Smooth muscle cell (in vitro differentiated cells): ENCODE results near the gene ZFPM1. TPM values are rescaled to one million over a fixed set of nuclear protein-coding genes. Genes with fewer than 3 reads are reported as not detected.

Experiments
- DNase-seq: peaks from one replicate; lab custom pipeline; 2025; ENCODE audit not compliant: unreplicated experiment; lab: John Stamatoyannopoulos, UW
- H2AFZ ChIP-seq: fragments of 200-600 bp; sonication (generic); 2 replicates; pipeline ENCODE4 v1.6.0; 2016; ENCODE audit warnings: antibody characterized with exemption, low read depth, mild to moderate bottlenecking
- H3F3A ChIP-seq: fragments of 200-600 bp; sonication (generic); 2 replicates; pipeline ENCODE4 v1.6.0; 2017; ENCODE audit warnings: antibody characterized with exemption, low read depth
- H3K27ac ChIP-seq: fragments of 200-600 bp; sonication (generic); 2 replicates; pipeline ENCODE4 v1.5.1; 2016; ENCODE audit warnings: low read depth, mild to moderate bottlenecking
- H3K27me3 ChIP-seq: fragments of 200-600 bp; sonication (generic); 2 replicates; pipeline ENCODE4 v1.6.1; 2016; ENCODE audit warnings: low read depth, mild to moderate bottlenecking
- H3K36me3 ChIP-seq: fragments of 200-600 bp; sonication (generic); 2 replicates; pipeline ENCODE4 v1.5.1; 2016; ENCODE audit warnings: low read depth
- H3K4me1 ChIP-seq: fragments of 200-600 bp; sonication (generic); 2 replicates; pipeline ENCODE4 v1.5.1; 2016; ENCODE audit warnings: low read depth
- H3K4me2 ChIP-seq: fragments of 200-600 bp; sonication (generic); 2 replicates; pipeline ENCODE4 v1.6.0; 2016; ENCODE audit warnings: mild to moderate bottlenecking
- H3K4me3 ChIP-seq: fragments of 200-600 bp; sonication (generic); 2 replicates; pipeline ENCODE4 v1.5.1; 2016; ENCODE audit warnings: mild to moderate bottlenecking
- H3K79me2 ChIP-seq: fragments of 200-600 bp; sonication (generic); 2 replicates; pipeline ENCODE4 v1.6.0; 2016; ENCODE audit warnings: low read depth, mild to moderate bottlenecking
- H3K9ac ChIP-seq: fragments of 200-600 bp; sonication (generic); 2 replicates; pipeline ENCODE4 v1.6.0; 2016; ENCODE audit warnings: low read depth
- H3K9me3 ChIP-seq: fragments of 200-600 bp; sonication (generic); replicated peaks from 2 replicates; pipeline ENCODE4 v1.5.1; 2016; ENCODE audit warnings: low read depth
- H4K20me1 ChIP-seq: fragments of 200-600 bp; sonication (generic); 2 replicates; pipeline ENCODE4 v1.6.0; 2016; ENCODE audit warnings: low read depth
- WGBS: methylation state at CpG from one replicate; pipeline ENCODE4 v1.1.7; 2016; ENCODE audit warnings: low lambda C conversion rate; 5-methylcytosine and 5-hydroxymethylcytosine counted together
- polyA plus RNA-seq: library from polyadenylated mRNA; unstranded; fragments of >200 nt; fragmentation: Nextera tagmentation; extraction: Ambion mirVana; gene quantifications from 2 replicates; pipeline ENCODE4 v1.2.1, GENCODE V29; 2016
- total RNA-seq: library from RNA; depleted of rRNA; stranded (reverse); fragments of >200 nt; gene quantifications from 2 replicates; pipeline ENCODE4 v1.2.3, GENCODE V29; 2014
- TF ChIP-seq, protein P1 (sequence below): fragments of 200-600 bp; sonication (generic); IDR thresholded peaks from 2 replicates; pipeline ENCODE4 v1.5.1; 2017; ENCODE audit warnings: borderline replicate concordance, mild to moderate bottlenecking, antibody characterized with exemption; ENCODE audit not compliant: insufficient read depth, poor library complexity, severe bottlenecking

The ZFPM1 gene
- total and polyA plus RNA-seq, 2 experiments from 2014 or later = 0.99 to 4.9 TPM

DNA sequence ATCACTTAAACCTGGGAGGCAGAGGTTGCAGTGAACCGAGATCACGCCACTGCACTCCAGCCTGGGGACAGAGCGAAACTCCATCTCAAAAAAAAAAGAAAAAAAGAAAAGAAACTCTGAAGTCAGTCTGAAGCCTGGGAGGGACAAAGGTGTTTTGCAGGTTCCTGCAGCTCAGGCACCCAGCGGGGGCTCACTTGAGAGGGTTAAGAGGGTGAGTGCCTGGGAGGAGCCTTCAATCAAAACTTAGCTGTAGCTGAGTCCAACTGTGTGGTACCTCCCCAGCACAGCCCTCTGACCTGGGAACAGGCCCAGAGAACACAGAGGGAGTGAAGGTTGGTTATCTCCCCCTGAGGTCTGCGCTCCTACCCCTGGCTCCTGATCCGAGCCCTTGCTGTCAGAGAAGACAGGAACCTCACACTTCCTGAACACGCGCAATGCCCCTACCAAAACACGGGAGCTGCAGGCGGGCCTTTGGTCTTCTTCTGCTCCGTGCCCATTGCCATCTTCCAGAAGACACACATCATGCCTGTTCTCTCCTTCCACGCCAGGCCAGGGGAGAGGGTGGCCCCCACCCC, 96.7 kb downstream of the ZFPM1 start:
- no peaks in the 10 kb centered on the region for H3K36me3 ChIP-seq
- no peak overlapping the region for H3K27ac ChIP-seq
- H3F3A ChIP-seq = no peaks in the 10 kb centered on the region
- no peak overlapping the region for H2AFZ ChIP-seq
- H3K9me3 ChIP-seq = no peaks in the 10 kb centered on the region
- DNase-seq = no peak
- H3K79me2 ChIP-seq = no peaks in the 10 kb centered on the region
- WGBS = 88% methylated on average over 11 of the region's 12 CpGs
- H3K4me3 ChIP-seq = no peak overlapping the region
- H3K27me3 ChIP-seq = peaks cover 27% of the 10 kb centered on the region
- no peaks in the 10 kb centered on the region for H3K4me1 ChIP-seq
- H3K9ac ChIP-seq = no peak overlapping the region
- no peaks in the 10 kb centered on the region for H4K20me1 ChIP-seq
- TF ChIP-seq, protein P1, sequence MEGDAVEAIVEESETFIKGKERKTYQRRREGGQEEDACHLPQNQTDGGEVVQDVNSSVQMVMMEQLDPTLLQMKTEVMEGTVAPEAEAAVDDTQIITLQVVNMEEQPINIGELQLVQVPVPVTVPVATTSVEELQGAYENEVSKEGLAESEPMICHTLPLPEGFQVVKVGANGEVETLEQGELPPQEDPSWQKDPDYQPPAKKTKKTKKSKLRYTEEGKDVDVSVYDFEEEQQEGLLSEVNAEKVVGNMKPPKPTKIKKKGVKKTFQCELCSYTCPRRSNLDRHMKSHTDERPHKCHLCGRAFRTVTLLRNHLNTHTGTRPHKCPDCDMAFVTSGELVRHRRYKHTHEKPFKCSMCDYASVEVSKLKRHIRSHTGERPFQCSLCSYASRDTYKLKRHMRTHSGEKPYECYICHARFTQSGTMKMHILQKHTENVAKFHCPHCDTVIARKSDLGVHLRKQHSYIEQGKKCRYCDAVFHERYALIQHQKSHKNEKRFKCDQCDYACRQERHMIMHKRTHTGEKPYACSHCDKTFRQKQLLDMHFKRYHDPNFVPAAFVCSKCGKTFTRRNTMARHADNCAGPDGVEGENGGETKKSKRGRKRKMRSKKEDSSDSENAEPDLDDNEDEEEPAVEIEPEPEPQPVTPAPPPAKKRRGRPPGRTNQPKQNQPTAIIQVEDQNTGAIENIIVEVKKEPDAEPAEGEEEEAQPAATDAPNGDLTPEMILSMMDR = no peak
- H3K4me2 ChIP-seq = no peak overlapping the region

- no peaks in the 10 kb centered on the region for H3K9me3 ChIP-seq
- DNase-seq = no peak
- H3K27ac ChIP-seq = no peak overlapping the region
- TF ChIP-seq, protein P1 = no peak
- no peak overlapping the region for H3K4me2 ChIP-seq
- H3K9ac ChIP-seq = no peak overlapping the region
- no peaks in the 10 kb centered on the region for H3K4me1 ChIP-seq
- H3K4me3 ChIP-seq = no peak overlapping the region
- no peaks in the 10 kb centered on the region for H4K20me1 ChIP-seq
- H3K27me3 ChIP-seq = peaks cover 27% of the 10 kb centered on the region
- WGBS = 83% methylated on average over 16 of the region's 16 CpGs
- no peaks in the 10 kb centered on the region for H3K36me3 ChIP-seq
- no peaks in the 10 kb centered on the region for H3K79me2 ChIP-seq
- H2AFZ ChIP-seq = no peak overlapping the region
- H3F3A ChIP-seq = no peaks in the 10 kb centered on the region
Observed at GRCh38 chr16:88550246-88550661, 97.2 kb downstream of the ZFPM1 start.

DNA sequence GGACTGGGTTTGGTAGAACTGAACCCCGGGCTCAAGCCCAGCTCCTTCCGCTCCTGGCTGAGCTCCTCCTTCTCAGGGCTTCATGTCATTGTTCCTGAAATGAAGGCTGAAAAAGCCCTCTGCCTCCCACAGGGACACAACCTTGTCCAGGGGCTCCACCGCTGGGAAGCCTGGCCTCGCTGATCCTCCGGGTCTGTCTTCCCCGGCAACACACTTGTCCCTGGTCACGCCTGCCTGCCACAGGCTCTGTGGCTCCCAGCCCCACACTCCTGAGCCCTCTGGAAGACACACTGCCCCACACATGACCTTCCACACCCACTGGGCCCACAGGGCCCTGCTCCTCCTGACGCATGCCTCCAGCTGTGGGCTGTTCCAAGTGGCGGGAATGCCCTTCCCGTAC, 99.1 kb downstream of the ZFPM1 start:
- 96% methylated on average over 10 of the region's 10 CpGs for WGBS
- TF ChIP-seq, protein P1 = no peak

DNA sequence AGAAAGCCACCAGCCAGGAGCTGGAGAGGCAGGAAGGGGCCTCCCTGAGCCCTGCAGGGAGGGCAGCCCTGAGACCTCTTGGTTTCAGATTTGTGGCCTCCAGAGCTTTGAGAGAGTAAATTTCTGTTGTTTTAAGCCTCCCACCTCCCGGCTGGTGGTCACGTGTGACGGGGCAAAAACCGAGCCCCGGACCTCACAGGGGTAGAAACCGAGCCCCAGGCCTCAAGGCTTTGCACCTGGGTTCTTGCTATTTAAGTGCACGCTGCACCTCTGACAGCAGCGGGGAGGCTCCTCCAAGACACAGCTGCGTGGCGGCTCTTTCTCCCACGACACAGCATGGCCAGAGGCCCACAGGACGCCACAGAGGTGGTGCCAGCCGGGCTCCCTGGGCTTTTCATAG, 99.7 kb downstream of the ZFPM1 start:
- no peaks in the 10 kb centered on the region for H3K36me3 ChIP-seq
- no peak overlapping the region for H3K4me3 ChIP-seq
- H3K4me2 ChIP-seq = no peak overlapping the region
- H3F3A ChIP-seq = no peaks in the 10 kb centered on the region
- DNase-seq = no peak
- H2AFZ ChIP-seq = no peak overlapping the region
- no peaks in the 10 kb centered on the region for H3K4me1 ChIP-seq
- no peaks in the 10 kb centered on the region for H3K9me3 ChIP-seq
- no peaks in the 10 kb centered on the region for H3K79me2 ChIP-seq
- H3K27ac ChIP-seq = no peak overlapping the region
- 90% methylated on average over 13 of the region's 13 CpGs for WGBS
- no peaks in the 10 kb centered on the region for H4K20me1 ChIP-seq
- peaks cover 19% of the 10 kb centered on the region for H3K27me3 ChIP-seq
- no peak overlapping the region for H3K9ac ChIP-seq
- TF ChIP-seq, protein P1 = no peak

More for the DNA sequence above, 99.1 kb downstream of the ZFPM1 start:
- peaks cover 20% of the 10 kb centered on the region for H3K27me3 ChIP-seq
- H3K79me2 ChIP-seq = no peaks in the 10 kb centered on the region
- no peaks in the 10 kb centered on the region for H3K36me3 ChIP-seq
- no peak overlapping the region for H3K27ac ChIP-seq
- no peak for DNase-seq
- no peaks in the 10 kb centered on the region for H3K4me1 ChIP-seq
- no peaks in the 10 kb centered on the region for H3F3A ChIP-seq
- H2AFZ ChIP-seq = no peak overlapping the region
- H3K4me2 ChIP-seq = no peak overlapping the region
- H3K4me3 ChIP-seq = no peak overlapping the region
- H3K9me3 ChIP-seq = no peaks in the 10 kb centered on the region
- H4K20me1 ChIP-seq = no peaks in the 10 kb centered on the region
- no peak overlapping the region for H3K9ac ChIP-seq
